ENCODE results near the gene PDCD1LG2.

GRCh38 chr9:5529683-5530221 lies 19.4 kb downstream of the PDCD1LG2 start:
- TF ChIP-seq, protein P1, sequence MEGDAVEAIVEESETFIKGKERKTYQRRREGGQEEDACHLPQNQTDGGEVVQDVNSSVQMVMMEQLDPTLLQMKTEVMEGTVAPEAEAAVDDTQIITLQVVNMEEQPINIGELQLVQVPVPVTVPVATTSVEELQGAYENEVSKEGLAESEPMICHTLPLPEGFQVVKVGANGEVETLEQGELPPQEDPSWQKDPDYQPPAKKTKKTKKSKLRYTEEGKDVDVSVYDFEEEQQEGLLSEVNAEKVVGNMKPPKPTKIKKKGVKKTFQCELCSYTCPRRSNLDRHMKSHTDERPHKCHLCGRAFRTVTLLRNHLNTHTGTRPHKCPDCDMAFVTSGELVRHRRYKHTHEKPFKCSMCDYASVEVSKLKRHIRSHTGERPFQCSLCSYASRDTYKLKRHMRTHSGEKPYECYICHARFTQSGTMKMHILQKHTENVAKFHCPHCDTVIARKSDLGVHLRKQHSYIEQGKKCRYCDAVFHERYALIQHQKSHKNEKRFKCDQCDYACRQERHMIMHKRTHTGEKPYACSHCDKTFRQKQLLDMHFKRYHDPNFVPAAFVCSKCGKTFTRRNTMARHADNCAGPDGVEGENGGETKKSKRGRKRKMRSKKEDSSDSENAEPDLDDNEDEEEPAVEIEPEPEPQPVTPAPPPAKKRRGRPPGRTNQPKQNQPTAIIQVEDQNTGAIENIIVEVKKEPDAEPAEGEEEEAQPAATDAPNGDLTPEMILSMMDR (IDR thresholded peaks at IDR 0.05) = no peak
- TF ChIP-seq POLR2A (IDR thresholded peaks at IDR 0.05) (no peak), EP300 (IDR thresholded peaks at IDR 0.05) (no peak)

Data from ovary (tissue), 3 donors.